HG03064 (cell line): Measurements from ENCODE around the gene CTTNBP2.

Source experiments
- ATAC-seq: cut with Tn5 transposase; IDR thresholded peaks from one replicate; pipeline ENCODE4 v1.9.1; 2021; ENCODE audit warnings: low read depth; ENCODE audit not compliant: unreplicated experiment

The CTTNBP2 gene, protein sequence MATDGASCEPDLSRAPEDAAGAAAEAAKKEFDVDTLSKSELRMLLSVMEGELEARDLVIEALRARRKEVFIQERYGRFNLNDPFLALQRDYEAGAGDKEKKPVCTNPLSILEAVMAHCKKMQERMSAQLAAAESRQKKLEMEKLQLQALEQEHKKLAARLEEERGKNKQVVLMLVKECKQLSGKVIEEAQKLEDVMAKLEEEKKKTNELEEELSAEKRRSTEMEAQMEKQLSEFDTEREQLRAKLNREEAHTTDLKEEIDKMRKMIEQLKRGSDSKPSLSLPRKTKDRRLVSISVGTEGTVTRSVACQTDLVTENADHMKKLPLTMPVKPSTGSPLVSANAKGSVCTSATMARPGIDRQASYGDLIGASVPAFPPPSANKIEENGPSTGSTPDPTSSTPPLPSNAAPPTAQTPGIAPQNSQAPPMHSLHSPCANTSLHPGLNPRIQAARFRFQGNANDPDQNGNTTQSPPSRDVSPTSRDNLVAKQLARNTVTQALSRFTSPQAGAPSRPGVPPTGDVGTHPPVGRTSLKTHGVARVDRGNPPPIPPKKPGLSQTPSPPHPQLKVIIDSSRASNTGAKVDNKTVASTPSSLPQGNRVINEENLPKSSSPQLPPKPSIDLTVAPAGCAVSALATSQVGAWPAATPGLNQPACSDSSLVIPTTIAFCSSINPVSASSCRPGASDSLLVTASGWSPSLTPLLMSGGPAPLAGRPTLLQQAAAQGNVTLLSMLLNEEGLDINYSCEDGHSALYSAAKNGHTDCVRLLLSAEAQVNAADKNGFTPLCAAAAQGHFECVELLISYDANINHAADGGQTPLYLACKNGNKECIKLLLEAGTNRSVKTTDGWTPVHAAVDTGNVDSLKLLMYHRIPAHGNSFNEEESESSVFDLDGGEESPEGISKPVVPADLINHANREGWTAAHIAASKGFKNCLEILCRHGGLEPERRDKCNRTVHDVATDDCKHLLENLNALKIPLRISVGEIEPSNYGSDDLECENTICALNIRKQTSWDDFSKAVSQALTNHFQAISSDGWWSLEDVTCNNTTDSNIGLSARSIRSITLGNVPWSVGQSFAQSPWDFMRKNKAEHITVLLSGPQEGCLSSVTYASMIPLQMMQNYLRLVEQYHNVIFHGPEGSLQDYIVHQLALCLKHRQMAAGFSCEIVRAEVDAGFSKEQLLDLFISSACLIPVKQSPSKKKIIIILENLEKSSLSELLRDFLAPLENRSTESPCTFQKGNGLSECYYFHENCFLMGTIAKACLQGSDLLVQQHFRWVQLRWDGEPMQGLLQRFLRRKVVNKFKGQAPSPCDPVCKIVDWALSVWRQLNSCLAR (N-terminal part only)

DNA sequence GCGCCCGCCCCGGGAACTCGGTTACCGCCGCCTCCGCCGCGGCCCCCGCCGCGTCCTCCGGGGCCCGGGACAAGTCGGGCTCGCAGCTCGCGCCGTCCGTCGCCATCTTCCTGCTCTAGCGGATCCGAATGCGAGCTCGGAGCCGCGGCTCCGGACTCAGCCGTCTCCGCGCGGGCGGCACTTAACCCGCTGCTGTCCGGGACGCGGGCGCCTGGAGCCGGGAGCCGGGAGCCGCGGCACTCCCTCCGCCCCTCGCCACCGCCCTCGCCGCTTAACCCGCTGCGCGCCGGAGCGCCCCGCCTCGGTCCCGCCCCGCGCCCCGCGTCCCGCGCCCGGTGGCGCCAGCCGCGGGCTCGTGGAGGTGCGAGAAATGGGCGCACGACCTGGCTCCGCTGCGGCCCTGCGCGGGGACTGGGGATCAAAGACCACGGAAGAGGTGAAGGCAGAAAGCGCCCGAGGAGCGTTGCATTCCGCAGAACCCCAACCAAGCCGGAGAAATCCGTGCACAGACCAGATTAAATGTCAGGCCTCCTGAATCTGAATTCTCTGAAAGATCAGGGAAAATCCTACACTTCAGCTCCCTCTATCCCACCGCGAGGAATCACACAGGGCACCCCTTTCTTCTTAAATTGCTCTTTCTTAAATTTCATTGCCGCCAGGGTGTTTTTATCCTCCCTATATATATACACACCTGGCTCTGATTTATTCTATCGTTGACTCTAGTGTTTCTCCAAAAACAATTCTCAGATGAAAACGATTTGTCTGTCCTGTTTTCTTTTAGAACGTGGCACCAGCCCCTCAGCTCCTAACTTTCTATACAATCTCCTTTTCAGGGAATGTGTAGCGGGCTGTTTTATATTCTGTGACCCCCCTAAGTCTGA is at the start of gene CTTNBP2:
Gene CTTNBP2 (minus strand): TSS at position 132 of the 881 bp plus-strand sequence. CDS start 26 bp downstream, at position 106.
- ATAC-seq, result no peak

DNA sequence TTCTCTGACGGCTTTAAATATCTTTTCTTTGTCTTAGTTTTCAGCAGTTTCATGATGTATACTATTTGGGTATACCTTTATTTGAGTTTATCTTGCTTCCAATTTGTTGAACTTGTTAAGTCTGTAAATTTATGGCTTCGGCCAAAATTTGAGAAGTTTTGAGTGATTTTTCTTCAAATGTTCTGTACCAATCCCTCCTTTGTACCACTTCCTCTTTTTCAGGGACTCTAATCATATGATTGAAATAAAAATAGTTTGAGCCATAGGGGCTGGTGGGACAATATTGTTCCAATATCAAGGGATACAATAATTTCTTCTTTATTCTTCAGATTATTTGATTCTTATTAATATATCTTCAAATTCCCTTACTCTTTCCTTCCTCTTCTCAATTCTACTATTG is 43.1 kb upstream of the CTTNBP2 start:
- no peak for ATAC-seq

DNA sequence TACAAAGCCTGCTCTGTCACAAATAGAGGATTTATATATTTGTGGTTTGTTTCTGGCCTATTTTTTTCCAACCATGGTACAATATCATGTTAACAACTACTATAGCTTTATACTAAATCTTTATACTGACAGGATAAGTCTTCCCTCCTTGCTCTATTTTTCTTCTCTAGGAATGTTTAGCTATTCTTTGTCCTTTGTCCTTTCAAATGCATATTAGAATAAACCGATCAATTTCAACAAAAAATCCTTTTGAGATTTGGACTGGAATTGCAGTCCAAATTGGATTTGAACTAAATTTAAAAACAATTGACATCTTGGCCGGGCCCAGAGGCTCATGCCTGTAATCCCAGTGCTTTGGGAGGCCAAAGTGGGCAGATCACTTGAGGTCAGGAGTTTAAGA is 39.2 kb upstream of the CTTNBP2 start:
- no peak for ATAC-seq

DNA sequence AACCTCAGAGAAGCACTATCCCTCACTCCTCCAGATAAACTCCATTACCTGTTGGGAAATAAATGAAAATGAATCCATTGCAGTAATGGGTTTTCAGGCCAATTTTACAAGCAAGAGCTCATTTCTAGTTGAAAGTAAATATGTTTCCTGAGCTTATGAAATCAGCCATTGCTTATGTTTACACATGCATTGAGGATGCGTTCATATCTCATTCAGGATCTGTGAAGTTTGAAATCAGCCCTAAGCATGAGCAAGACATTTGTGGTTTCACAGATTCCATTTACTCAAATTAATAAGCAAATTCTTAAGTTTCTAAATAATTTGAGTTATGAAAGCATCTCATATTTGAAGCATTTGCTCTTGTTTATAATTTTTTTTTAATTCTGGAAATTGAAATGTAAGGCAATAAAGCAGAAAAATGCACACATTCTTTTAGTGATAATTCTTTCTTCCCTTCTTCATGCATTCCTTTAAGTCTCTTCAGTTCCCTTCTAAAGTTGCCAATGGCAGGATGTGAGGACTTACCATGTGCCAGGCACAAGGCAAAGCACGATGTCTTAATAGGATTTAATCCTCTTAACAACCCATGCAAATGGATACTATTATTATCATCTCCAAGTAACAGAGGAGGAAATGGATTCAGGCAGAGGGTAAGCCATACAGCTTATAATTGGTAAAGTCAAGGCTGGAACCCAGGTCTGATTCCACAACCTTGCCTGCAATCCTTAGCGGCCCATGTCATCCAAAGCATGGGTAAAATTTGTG is 35.0 kb upstream of the CTTNBP2 start:
- no peak for ATAC-seq

DNA sequence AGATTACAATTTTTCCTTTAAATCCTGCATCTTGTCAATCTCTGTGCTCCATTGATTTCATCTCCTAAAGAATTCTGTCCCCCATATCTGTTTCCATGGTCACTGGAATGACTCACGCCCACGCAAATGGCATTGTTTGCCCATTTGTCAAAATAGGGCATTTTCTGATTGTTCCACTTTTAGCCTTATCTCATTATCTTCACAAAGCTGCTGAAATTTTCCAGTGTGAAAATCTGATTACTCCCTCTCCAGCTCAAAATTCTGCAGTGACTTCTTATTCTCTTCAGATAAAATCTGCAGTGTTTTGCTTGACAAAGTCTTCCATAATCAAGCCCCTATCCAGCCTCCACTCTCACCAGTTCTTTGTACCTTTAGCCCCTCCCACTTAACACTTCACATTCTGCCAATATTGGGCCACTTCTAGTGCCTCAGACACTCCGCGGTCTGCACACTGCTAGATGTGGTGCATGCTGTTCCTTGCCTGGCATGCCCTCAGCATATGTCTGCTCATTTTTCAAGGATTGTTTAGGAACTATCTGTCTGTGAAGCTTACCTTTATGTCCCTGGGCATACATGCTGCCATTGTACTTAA is 33.9 kb upstream of the CTTNBP2 start:
- no peak for ATAC-seq

DNA sequence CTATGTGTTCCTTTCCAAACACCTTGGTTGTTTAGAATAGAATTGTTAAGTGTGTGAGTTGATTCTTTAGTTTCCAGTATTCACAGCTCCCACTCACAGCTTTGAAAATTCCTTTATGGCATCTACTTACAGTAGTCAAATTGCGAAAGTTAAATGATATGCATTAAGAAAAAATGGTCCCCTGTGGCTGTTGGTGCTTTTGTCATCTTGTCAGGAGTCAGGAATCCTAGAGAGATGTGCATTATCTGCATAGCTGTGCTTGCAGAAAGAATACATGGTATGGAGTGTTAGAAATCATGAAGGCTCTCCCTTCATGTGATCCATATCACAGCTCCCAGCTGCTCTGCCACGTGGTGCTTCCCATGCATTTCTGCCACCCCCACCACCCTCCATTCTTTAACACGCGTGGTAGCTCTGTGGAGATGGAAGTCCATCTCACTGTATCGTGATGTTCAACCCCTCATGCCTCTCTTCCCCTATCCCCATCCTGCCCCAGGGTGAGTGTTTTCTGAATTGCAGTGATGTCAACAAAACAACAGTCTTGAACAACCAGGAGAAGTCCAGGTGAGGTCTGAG is 29.2 kb upstream of the CTTNBP2 start:
- no peak for ATAC-seq

DNA sequence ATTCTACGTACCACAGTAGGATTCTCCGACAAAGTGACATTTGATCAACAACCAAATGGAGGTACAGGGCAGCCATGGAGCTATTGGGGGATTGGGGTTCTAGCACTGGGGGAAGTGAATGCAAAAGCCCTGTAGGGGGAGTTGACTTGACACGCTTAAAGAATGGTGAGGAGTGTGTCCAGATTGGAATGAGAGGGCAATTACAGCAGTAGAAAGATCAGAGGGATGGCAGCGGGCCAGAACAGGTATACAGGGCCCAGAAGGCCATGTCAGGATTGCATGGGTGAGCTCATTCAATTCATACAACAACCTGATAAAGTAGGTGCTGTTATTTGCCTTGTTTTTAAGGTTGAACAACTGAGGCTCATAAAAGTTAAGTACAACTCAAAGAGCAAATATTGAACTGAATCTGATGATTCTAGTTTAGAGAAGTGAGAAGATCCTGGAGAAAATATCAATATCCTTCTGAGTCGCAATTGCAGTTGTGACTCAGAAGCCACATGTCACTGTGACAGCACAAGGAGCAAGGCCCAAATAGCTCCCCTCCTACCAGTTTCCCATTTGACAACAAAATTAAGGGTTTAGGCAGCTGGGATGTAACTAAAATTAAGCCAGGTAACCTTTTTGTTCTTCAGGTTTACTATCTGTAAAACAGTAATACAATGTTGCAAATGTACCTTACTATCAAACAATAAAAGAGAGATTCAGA is 28.0 kb upstream of the CTTNBP2 start:
- ATAC-seq, result no peak

DNA sequence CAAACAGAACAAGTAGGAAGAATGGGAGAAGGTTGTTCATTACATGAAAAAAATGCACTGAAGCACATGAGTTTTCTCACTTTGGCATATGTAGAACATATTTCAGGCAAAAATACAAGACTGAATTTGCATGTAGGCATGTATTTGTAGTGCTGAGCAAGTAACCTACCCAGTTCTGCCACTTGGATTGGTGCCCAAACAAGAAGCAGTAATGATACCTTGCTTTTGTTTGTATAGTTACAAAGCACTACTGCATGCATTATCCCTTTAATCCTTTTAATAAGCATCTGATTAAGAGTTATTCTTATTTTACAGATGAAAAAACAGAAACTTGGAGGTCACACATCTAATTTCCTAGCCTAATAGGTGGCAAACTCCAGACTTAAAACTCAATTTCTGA is 23.1 kb upstream of the CTTNBP2 start:
- no peak for ATAC-seq

DNA sequence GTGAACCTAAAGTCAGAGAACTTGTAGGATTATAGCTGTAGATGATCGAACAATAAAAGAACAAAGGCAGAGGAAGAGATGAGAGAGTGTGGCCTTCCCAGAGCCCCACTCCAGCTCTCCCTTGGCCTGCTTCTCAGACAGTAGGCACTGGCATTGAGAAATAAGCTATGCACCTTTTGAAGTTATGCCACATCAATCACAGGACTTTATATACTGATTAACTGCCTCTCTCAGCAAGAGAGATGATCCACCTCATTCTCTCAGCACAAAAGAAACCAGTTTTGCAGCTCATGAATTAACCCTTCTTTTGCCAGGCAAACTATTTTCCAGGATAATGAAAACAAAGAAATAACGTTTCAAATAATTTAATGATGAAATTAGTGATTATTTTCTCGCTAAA is 22.0 kb upstream of the CTTNBP2 start:
- no peak for ATAC-seq

DNA sequence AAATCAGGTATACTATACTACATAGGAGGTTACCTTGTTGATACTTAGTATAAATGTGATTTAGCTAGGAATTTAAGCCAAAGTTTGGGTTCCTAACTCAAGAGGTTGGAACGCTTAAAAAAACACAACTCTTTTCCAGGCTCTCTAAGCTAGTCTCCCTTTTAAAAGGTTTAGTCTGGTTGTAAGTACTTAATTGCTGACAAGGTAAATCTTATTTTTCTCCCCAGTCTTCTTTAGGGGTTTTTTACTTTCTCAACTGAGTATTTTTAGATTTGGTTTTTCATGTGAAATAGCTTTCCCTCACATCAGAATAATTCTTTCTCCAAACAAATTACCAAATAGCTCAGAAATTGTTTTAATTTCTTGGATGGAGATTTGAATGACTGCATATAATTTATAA is 20.8 kb upstream of the CTTNBP2 start:
- no peak for ATAC-seq

DNA sequence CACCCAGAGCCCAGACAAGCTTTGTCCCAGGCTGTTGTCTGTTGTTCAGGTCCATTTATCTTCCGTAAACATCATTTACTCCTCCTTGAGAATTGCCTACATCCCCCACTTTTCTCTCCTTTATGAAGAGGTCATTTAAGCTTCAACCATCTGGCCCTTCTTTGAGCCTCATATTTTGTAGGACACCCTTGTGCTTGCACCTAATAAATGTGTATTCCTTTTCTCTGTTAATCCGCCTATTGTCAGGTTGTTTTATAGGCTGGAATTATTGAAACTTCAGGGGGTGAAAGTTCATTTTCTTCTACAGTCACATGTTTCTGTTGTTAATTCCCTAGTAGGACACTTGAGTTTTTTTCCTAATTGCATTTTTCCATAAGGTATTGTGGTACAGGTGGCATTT is 19.6 kb upstream of the CTTNBP2 start:
- ATAC-seq, result no peak

DNA sequence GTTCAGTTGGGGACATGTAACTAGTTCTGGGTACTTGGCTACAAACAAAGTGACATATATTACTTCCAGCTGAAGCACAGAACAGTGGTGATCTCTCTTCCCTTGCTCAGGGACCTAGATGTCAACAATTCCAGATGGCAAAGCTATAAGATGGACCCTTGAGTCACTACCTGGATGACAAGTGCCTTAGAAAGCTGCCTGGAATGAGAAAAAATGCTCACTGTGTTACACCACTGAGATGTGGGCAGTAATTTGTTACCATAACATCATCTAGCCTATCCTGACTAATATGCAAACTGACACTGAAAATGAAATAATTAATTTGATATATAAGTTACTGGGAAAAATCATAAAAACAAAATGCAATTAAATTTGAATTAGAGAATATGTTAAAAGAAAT is 16.4 kb upstream of the CTTNBP2 start:
- ATAC-seq, result no peak

DNA sequence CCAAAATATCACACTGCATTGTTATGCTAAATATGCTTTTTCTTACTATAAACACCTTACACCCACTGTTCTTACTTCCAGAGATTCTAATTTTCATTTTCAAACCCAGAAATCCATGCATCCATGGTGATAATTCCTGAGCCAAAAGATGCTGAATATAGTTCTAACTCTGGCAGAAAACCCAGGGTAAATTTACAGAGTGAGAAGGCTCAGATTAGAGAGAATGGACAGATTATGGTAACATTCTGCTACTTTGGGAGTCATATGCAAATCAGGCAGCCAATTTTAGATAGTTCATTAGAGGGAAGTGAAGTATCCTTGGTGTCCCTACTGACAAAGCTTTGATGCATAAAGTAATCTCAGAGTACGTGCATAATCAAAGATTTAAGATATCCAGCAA is 15.4 kb upstream of the CTTNBP2 start:
- ATAC-seq, result no peak

DNA sequence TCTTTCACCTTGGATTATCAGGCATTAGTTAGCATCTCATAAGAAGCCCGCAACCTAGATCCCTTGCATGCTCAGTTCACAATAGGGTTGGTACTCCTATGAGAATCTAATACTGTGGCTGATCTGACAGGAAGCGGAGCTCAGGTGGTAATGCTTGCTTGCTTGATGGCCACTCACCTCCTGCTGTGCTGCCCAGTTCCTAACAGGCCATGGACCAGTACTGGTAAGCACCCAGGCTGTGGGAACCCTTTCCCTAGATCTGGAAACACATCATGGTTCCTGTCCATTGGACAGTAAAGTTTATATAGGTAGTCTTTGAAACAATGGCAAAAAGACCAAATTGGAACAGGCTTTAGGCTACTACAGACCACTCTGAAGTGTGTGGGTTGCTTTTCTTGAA is 9.4 kb upstream of the CTTNBP2 start:
- no peak for ATAC-seq

DNA sequence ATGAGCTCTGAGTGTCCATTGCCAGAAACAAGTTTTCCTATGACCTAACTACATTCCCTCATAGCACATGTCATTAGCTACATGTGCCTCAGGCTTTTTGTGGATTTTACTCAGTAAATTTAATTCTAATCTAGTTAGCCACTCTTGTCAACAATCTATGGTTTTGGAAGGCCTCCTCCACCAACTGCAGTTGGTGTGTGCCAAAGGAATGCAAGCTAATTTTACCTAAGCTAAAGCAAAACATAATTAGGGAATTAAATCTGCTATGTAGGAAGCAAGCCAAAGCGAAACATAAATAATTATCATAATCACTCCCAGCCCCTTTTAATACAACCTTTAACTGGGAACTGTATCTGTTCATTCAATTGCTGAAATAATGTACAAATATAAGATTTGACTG is 3.5 kb upstream of the CTTNBP2 start:
- no peak for ATAC-seq

DNA sequence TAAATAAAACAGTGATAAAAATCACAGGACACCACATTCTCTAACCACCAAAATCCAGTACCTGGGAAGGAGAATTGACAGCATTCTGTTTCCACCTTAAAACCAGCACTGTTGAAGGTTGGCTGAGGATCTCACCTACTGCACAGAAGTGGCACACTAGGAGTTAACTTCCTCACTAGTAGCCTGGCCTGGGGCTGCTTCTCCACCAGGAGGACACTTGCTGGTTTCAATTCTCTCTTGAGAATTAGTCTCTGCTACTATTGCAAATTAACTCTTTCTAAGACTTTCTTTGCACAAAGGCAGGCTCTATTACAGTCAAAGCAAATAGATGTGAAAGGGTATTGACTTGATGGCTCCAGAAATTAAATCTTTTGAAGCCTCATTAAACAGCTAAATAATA is 2.3 kb upstream of the CTTNBP2 start:
- no peak for ATAC-seq

DNA sequence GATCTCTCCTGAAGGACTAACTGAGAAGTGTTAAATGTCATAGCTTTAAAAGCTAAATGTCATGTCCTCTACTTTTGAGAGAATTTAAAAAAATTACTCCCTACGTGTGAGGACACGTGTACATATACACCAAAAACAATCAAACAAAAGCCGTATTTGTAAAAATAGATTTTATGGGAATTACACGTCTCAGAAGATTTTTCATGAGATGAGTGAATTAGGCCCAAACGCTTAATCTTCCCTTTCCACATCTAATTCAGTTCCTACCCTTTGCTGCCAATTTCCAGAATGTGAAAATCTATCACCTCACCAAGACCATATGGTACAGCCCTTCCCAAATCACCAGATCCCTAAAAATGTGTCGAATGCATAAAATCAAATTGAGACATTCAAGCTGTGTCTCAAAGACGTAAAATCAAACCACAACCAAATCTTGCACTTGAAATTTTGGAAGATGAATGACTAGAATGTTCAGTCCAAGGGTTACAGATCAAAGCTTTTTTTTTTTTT is 1.0 kb upstream of the CTTNBP2 start:
- no peak for ATAC-seq
